Coronary artery (tissue), 2 donors: ENCODE data around the gene VIL1.

Experiments
- DNase-seq: peaks from one replicate; pipeline ENCODE4 v3.0.0-alpha.2; 2017; ENCODE audit warnings: low spot score
- H3K27ac ChIP-seq, 2 donors: fragments of 200-600 bp; sonication (generic); one replicate each; pipeline ENCODE4 v1.5.1; 2016 to 2019
- H3K4me3 ChIP-seq: fragments of 200-600 bp; sonication (generic); 2 replicates; pipeline ENCODE4 v1.5.1; 2016; ENCODE audit warnings: mild to moderate bottlenecking, moderate library complexity
- TF ChIP-seq, protein P1 (sequence below): fragments of 200-600 bp; sonication (generic); IDR thresholded peaks from one replicate; pipeline ENCODE4 v1.5.1; 2019; ENCODE audit warnings: antibody characterized with exemption

VIL1 gene

DNA sequence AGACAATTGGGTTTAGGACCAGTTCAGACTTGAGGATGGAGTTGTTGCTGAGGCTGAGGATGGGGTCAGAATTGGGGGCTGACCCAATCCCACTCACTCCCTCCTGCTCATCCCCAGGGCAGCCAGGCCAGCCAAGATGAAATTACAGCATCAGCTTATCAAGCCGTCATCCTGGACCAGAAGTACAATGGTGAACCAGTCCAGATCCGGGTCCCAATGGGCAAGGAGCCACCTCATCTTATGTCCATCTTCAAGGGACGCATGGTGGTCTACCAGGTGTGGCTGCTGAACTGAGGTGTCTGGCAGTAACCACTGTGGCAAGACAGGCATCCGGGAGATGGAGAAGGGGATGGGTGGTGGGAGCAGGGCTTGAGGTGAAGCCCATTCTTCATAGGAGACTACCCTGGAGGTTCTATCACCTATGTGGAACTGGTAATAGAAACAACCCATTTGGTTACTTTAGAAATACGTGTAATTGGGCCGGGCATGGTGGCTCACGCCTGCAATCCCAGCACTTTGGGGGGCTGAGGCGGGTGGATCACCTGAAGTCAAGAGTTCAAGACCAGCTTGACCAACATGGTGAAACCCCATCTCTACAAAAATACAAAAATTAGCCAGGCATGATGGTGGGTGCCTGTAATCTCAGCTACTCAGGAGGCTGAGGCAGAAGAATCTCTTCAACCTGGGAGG, 13.9 kb downstream of the VIL1 start:
- TF ChIP-seq, protein P1, sequence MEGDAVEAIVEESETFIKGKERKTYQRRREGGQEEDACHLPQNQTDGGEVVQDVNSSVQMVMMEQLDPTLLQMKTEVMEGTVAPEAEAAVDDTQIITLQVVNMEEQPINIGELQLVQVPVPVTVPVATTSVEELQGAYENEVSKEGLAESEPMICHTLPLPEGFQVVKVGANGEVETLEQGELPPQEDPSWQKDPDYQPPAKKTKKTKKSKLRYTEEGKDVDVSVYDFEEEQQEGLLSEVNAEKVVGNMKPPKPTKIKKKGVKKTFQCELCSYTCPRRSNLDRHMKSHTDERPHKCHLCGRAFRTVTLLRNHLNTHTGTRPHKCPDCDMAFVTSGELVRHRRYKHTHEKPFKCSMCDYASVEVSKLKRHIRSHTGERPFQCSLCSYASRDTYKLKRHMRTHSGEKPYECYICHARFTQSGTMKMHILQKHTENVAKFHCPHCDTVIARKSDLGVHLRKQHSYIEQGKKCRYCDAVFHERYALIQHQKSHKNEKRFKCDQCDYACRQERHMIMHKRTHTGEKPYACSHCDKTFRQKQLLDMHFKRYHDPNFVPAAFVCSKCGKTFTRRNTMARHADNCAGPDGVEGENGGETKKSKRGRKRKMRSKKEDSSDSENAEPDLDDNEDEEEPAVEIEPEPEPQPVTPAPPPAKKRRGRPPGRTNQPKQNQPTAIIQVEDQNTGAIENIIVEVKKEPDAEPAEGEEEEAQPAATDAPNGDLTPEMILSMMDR: no peak
- DNase-seq: no peak
- no peak overlapping the region for H3K27ac ChIP-seq
- no peak overlapping the region for H3K4me3 ChIP-seq

DNA sequence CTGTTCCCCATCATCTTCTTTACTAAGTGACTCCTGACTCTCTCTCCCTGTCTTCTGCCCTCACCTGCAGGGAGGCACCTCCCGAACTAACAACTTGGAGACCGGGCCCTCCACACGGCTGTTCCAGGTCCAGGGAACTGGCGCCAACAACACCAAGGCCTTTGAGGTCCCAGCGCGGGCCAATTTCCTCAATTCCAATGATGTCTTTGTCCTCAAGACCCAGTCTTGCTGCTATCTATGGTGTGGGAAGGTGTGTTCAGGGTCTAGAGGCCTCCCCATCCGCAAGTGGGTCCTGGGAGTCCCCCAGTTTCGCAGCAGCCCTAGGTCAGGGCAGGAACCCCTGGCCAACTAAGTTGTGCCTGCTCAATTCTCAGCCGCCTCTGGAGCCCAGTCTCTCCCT, 15.5 kb downstream of the VIL1 start:
- no peak overlapping the region for H3K4me3 ChIP-seq
- no peak overlapping the region for H3K27ac ChIP-seq
- TF ChIP-seq, protein P1: no peak
- no peak for DNase-seq

DNA sequence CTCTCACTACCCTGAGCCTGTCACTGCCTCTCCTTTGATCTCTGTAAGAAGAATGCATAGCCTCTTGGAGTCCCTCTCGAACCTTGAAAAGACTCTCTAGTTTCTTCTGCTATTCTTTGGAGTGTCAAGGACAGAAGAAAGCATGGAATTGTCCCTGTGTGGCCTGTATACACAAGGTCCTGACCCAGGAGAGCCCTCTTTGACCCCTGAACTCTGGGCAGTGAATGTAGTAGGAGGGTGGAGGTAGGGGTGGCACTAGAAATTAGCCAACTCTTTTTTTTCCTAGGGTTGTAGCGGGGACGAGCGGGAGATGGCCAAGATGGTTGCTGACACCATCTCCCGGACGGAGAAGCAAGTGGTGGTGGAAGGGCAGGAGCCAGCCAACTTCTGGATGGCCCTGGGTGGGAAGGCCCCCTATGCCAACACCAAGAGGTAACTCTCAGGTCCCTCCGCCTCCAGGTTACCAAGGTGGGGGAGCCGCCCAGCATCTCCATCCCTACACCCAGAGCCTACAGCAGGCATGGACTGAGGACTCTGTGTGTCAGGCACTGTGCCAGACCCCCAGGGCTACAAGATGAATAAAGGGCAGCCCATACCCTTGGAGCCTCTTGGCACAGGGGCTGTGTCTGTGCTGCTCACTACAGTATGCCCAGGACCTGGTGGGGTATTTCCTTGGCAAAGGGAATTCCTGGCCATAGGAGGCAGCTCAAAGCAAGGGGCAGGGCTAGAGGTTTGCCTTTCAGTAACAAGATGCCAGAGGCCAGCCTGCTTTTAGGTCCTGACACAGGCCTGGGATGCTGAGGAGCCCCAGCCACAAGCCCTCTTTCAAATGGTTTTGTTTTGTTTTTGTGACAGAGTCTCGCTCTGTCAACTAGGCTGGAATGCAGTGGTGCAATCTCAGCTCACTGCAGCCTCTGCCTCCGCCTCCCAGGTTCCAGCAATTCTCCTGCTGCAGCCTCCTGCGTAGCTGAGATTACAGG, 16.4 kb downstream of the VIL1 start:
- Histone ChIP-seq H3K27ac (no peak overlapping the region), H3K4me3 (no peak overlapping the region)
- no peak for DNase-seq
- TF ChIP-seq, protein P1: no peak

DNA sequence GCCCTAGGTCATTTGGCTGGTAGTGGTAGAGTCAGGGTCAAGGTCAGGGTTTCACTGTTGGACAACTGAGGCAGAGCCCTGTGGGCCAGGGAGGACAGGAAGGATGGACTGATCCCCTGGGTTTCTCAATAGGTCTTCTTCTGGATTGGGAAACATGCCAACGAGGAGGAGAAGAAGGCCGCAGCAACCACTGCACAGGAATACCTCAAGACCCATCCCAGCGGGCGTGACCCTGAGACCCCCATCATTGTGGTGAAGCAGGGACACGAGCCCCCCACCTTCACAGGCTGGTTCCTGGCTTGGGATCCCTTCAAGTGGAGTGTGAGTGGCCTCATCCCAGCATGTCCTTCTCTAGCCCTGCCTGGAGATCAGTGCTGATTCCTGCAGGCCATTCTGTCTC, 18.1 kb downstream of the VIL1 start:
- TF ChIP-seq, protein P1: no peak

DNA sequence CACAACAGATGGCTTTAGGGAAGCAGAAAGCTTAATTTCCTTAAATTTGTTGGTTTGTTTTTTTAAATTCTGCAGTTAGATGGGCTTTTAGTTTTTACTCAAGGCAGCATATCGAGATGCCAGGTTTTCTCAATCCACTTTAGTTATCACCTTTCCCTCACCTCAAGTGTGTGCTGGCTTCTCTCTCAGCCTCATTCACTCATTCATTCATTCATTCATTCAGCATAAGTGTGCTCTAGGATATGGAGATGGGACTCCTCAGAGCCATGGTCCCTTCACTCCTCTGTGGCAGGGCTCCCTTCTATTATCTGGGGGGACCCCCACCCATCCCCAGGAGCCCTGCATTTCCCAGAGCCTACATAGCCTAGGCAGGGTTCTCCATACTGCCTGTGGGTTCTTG, 19.0 kb downstream of the VIL1 start:
- H3K4me3 ChIP-seq: no peak overlapping the region
- DNase-seq: no peak
- no peak overlapping the region for H3K27ac ChIP-seq
- TF ChIP-seq, protein P1: no peak

More for the DNA sequence above, 18.1 kb downstream of the VIL1 start:
- H3K4me3 ChIP-seq: no peak overlapping the region
- no peak for DNase-seq
- no peak overlapping the region for H3K27ac ChIP-seq

DNA sequence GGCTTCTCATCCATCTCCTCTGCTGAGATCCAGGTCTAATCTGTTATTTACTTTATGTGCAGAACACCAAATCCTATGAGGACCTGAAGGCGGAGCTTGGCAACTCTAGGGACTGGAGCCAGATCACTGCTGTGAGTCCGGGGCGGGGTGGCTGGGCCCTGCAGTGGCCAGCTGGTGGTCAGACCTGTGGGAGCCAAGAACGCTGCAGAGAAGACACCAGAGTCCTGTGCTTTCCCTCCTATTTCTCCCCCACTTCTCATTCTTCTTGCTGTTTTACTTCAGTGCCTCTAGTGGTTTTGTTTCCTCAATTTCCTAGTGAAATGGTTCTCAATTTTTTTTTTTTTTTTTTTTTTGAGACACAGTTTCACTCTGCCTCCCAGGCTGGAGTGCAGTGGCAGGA, 19.7 kb downstream of the VIL1 start:
- no peak overlapping the region for H3K4me3 ChIP-seq
- TF ChIP-seq, protein P1: no peak
- no peak for DNase-seq
- no peak overlapping the region for H3K27ac ChIP-seq
